ENCODE data around the gene DPF3. TPM values are rescaled to one million over a fixed set of nuclear protein-coding genes. Genes with fewer than 3 reads are reported as not detected.
A peak's percentile ranks its signal among the peaks of the same experiment; 100 is the strongest.

DPF3 gene
- total and polyA plus RNA-seq, 9 of the 15 experiments (the other 6 are each of a cell fraction or from before 2014, with no cell fraction given): 0.21 to 4.9 (median 1.2) TPM

DNA sequence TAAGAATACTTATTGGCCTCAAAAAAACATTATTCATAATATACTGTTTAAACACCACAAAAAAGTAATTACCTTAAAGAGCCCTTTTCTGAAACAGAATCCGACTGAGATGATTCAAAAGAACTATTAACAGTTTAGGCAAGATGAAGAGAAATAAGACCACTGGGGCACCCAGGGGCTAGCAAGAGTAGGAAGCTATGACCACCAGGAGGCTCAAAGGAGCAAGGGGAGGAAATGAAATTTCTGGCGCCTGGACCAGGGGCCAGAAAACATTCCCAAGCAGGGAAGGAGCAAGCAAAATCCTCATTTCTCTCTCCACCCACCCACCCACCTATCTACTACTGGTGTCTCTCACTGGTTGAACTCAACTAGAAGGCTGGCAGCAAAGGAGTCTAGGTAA lies 26.1 kb upstream of the DPF3 start:
- Histone ChIP-seq H3K9ac (ENCODE audit: insufficient read depth in 1 of 2, low read depth in 2 of 2, low read length in 2 of 2) (no peak overlapping the region), H3K36me3 (ENCODE audit: control insufficient read depth, insufficient read depth, low read length) (no peaks in the 10 kb centered on the region), H3K4me1 (replicated peaks in 1 of 2; ENCODE audit: control insufficient read depth in 2 of 2, insufficient read depth in 2 of 2, low read length in 2 of 2) (peaks cover 9% of the 10 kb centered on the region in 2 experiments), H3K4me3 (no peak overlapping the region), H3K79me2 (ENCODE audit: control insufficient read depth, insufficient read depth, low read length) (no peaks in the 10 kb centered on the region), H3K9me1 (ENCODE audit: control insufficient read depth, insufficient read depth, low read length) (no peaks in the 10 kb centered on the region), H3K4me2 (ENCODE audit: insufficient read depth, low read length) (no peak overlapping the region), H4K20me1 (replicated peaks; ENCODE audit: control insufficient read depth, insufficient read depth, low read length) (no peaks in the 10 kb centered on the region), H3K9me3 (replicated peaks; ENCODE audit: control insufficient read depth, insufficient read depth, low read depth, low read length) (no peaks in the 10 kb centered on the region), H3K27me3 (ENCODE audit: control insufficient read depth in 2 of 2, insufficient read depth in 2 of 2, low read length in 2 of 2) (no peaks in the 10 kb centered on the region), H2AFZ (ENCODE audit: low read depth, low read length) (peak overlapping the region; percentile 70; the same call in 1 of the 2 replicates), H3K27ac (ENCODE audit: extremely low read depth, low read depth, low read length) (no peak overlapping the region)
- FAIRE-seq (no peak), DNase-seq (ENCODE audit: extremely low read depth in 1 of 4, low spot score in 3 of 4) (peak in 1 of 4 experiments; percentile 15), ATAC-seq (peak; percentile 38; the same call in 1 of the 3 replicates)
- POLR2A ChIA-PET: no interaction called here
- 7% methylated on average over 2 of the region's 2 CpGs for WGBS (ENCODE audit: insufficient coverage, low coverage, missing lambda C conversion rate)
- BruUV-seq (replicated peaks): no TSS peak
- intact Hi-C loops (cut with micrococcal nuclease) (loop anchor here (10.0 kb wide), 1 partner anchor 545 kb away; no protein-coding TSS in a partner anchor), in situ Hi-C loops (cut with MboI) (no loop called here)
- TF ChIP-seq RAD21 (CRISPR knock-in tag; conservative IDR thresholded peaks at IDR 0.05 in 1 of 2, IDR thresholded peaks at IDR 0.05 in 1 of 2): peak in 1 of 2 experiments; percentile 23; a peak in 1 of 4 replicates
- TF ChIP-seq DDX20 (tag; IDR thresholded peaks at IDR 0.05; ENCODE audit: low read depth): no peak
- no peak for TF ChIP-seq ETV5 (CRISPR knock-in tag; IDR thresholded peaks at IDR 0.05; ENCODE audit: low read depth)
- no peak for TF ChIP-seq HEY1 (CRISPR knock-in tag; IDR thresholded peaks at IDR 0.05; ENCODE audit: borderline replicate concordance)
- TF ChIP-seq, protein P1, sequence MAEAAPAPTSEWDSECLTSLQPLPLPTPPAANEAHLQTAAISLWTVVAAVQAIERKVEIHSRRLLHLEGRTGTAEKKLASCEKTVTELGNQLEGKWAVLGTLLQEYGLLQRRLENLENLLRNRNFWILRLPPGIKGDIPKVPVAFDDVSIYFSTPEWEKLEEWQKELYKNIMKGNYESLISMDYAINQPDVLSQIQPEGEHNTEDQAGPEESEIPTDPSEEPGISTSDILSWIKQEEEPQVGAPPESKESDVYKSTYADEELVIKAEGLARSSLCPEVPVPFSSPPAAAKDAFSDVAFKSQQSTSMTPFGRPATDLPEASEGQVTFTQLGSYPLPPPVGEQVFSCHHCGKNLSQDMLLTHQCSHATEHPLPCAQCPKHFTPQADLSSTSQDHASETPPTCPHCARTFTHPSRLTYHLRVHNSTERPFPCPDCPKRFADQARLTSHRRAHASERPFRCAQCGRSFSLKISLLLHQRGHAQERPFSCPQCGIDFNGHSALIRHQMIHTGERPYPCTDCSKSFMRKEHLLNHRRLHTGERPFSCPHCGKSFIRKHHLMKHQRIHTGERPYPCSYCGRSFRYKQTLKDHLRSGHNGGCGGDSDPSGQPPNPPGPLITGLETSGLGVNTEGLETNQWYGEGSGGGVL (CRISPR knock-in tag; IDR thresholded peaks at IDR 0.05): no peak
- TF ChIP-seq, protein P2, sequence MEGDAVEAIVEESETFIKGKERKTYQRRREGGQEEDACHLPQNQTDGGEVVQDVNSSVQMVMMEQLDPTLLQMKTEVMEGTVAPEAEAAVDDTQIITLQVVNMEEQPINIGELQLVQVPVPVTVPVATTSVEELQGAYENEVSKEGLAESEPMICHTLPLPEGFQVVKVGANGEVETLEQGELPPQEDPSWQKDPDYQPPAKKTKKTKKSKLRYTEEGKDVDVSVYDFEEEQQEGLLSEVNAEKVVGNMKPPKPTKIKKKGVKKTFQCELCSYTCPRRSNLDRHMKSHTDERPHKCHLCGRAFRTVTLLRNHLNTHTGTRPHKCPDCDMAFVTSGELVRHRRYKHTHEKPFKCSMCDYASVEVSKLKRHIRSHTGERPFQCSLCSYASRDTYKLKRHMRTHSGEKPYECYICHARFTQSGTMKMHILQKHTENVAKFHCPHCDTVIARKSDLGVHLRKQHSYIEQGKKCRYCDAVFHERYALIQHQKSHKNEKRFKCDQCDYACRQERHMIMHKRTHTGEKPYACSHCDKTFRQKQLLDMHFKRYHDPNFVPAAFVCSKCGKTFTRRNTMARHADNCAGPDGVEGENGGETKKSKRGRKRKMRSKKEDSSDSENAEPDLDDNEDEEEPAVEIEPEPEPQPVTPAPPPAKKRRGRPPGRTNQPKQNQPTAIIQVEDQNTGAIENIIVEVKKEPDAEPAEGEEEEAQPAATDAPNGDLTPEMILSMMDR (IDR thresholded peaks at IDR 0.05 in 2 of 3, conservative IDR thresholded peaks at IDR 0.05 in 1 of 3; ENCODE audit: insufficient read depth in 2 of 3, low read depth in 1 of 3, low read length in 3 of 3): peak; percentile 45 to 46 (median 46)
- TF ChIP-seq ZNF79 (CRISPR knock-in tag; IDR thresholded peaks at IDR 0.05; ENCODE audit: low read depth): no peak
- TF ChIP-seq POLR3A (IDR thresholded peaks at IDR 0.05; ENCODE audit: borderline replicate concordance, extremely low read depth, insufficient read depth, insufficient read length): no peak
- TF ChIP-seq, protein P3, sequence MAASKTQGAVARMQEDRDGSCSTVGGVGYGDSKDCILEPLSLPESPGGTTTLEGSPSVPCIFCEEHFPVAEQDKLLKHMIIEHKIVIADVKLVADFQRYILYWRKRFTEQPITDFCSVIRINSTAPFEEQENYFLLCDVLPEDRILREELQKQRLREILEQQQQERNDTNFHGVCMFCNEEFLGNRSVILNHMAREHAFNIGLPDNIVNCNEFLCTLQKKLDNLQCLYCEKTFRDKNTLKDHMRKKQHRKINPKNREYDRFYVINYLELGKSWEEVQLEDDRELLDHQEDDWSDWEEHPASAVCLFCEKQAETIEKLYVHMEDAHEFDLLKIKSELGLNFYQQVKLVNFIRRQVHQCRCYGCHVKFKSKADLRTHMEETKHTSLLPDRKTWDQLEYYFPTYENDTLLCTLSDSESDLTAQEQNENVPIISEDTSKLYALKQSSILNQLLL (CRISPR knock-in tag; IDR thresholded peaks at IDR 0.05; ENCODE audit: borderline replicate concordance): no peak
- no peak for TF ChIP-seq LEF1 (IDR thresholded peaks at IDR 0.05)
- CTCF ChIA-PET (ENCODE audit: low intra/inter-chr PET ratio): interaction anchor here (0.7 kb wide), 1 partner anchor 28 kb away, joined by 3 read pairs; no protein-coding TSS in a partner anchor

Measured in K562 (cell line).